HepG2 (cell line): Measurements from ENCODE around the gene LURAP1L.

Experiments used
- ELK4 ChIP-seq: sonication (generic); formaldehyde crosslinking; IDR thresholded peaks from 2 replicates; pipeline ENCODE4 v1.9.0; 2021; ENCODE audit warnings: missing genetic modification reagents, borderline replicate concordance
- MXI1 ChIP-seq: IDR thresholded peaks from 3 replicates; pipeline ENCODE4 v1.6.1; 2012; ENCODE audit warnings: low read depth, low read length, inconsistent platforms, borderline replicate concordance
- U2AF1 ChIP-seq: fragments of 200-400 bp; formaldehyde crosslinking; optimal IDR thresholded peaks from 2 replicates; pipeline ENCODE3; 2017; ENCODE audit warnings: mild to moderate bottlenecking, low read depth, low read length
- ZNF747 ChIP-seq: sonication (generic); formaldehyde crosslinking; IDR thresholded peaks from 2 replicates; pipeline ENCODE4 v1.8.1; 2023; ENCODE audit warnings: missing genetic modification reagents, mild to moderate bottlenecking, borderline replicate concordance

DNA sequence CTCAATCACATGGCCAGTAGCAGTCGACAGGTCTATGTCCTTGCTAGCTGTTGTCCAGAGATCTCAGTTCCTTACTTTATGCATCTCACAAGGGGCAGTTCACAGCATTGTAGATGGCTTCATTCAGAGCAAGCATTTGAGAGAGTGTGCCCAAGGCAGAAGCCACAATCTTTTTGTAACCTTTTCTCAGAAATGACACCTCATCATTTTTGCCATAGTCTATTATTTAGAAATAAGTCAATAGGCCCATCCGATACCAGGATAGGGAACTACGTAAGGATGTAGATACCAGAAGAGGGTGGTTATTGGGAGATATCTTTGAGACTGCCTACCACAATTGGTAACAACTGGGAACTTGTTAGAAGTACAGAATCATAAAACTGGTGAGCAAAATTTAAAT is 37.1 kb downstream of the LURAP1L start:
- TF ChIP-seq ELK4 (CRISPR knock-in tag) (no peak), MXI1 (no peak), U2AF1 (no peak), ZNF747 (no peak)
